Superior temporal gyrus (tissue), 1 donor: Measurements from ENCODE around the gene ACTR3C.
A peak's percentile ranks its signal among the peaks of the same experiment; 100 is the strongest.
"Not testable (repeated sequence)": the region's sequence is repeated elsewhere in the genome, so short reads cannot be mapped to it uniquely, and the experiment has no call there.

Source experiments
- DNase-seq: peaks from one replicate; pipeline ENCODE4 v3.0.0-alpha.2; 2016; ENCODE audit errors: extremely low spot score

Gene ACTR3C

DNA sequence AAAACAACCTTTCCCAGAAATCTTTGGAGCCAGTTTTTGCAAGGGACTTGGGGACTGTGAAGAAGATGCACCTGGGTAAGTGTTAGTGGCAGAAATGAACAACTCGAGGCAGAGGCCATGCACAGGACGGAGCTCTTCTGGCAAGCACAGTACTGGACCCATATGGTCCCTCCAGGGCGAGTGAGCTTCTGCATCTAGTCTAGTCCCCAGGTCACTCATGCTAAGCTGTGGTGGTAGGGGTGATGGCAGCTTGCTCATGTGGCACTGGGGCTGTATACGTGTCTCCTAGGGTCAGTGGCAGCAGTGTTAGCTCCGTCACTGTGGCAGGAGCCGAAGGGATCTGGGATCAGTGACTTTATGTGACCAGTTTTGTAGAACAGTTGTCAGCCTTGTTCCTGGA is 9.5 kb downstream of the ACTR3C start:
- no peak for DNase-seq

DNA sequence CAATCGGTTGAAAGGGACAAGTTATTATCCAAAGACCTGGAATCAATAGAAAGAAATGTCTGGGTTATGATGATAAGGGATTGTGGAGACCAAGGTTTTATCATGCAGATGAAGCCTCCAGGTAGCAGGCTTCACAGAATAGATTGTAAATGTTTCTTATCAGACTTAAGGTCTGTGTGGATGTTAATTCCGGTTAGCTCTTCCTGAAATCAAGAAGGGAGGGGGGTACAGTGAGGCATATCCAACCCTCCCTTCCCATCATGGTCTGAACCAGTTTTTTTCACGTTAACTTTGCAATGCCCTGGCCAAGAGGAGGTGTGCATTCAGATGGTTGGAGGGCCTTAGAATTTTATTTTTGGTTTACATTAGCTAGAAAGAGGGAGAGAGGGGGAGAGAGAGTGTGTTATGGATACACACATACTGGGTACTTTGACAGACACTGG is 10.0 kb downstream of the ACTR3C start:
- DNase-seq, result no peak

DNA sequence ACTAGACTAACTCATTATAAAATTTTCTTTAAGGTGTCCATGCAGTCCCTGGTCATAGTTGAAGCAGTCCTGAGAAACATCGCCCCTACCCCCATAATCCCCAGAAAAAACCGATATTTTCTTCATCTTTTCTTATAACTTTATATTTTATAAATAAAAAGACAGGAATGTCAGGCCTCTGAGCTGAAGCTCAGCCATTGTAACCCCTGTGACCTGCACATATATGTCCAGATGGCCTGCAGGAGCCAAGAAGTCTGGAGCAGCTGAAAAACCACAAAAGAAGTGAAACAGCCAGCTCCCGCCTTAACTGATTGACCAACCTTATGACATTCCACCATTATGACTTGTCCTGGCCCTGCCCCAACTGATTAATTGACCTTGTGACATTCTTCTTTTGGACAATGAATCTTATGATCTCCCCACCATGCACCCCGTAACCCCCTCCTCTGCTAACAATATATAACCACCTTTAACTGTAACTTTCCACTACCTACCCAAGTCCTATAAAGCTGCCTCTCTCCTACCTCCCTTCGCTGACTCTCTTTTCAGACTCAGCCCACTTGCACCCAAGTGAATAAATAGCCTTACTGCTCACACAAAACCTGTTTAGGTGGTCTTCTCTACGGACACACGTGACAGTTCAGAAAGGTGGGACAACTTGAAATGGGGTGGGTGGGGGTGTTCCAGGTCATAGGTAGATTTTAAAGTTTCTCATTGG is 10.5 kb downstream of the ACTR3C start:
- DNase-seq, result not testable (repeated sequence)

DNA sequence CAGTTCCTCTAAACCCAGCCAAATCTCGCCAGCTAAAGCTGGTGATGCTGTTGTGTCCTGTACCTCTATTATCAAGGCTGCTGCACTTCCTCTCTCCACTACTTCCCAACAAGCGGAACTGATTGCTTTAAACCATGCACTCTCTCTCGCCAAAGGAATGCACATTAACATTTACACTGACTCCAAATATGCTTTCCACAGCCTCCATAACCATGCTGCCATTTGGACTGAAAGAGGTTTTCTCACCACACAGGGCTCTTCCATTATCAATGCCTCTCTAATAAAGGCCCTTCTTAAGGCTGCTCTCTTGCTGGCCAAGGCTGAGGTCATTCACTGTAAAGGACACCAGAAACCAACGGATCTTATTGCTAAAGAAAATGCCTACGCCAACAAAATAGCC is 11.6 kb downstream of the ACTR3C start:
- no peak for DNase-seq

DNA sequence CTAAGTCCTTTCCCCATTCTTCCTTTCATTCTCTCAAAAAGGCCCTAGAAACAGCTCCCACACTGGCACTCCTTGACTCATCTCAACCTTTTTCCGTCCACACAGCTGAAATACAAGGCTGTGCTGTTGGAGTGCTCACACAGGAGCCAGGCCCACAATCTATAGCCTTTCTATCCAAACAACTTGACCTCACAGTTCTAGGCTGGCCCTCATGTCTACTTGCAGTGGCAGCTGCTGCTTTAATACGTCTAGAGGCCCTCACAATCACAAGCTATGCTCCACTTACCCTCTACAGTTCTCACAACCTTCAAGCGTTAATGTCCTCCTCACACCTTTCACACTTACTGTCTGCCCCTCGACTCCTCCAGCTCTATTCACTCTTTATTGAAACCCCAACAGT is 12.2 kb downstream of the ACTR3C start:
- DNase-seq, result no peak

DNA sequence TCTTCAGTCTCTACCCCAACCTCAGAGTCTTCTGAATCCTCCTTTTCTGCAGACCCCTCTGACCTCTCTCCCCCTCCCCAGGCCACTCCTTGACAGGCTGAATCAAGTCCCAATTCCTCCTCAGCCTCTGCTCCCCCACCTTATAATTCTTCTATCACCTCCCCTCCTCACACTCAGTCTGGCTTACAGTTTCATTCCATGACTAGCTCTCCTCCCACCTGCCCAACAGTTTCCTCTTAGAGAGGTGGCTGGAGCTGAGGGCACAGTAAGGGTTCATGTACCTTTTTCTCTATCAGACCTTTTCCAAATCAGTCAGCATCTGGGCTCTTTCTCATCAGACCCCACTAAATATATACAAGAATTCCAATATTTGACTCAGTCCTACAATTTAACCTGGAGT is 14.8 kb downstream of the ACTR3C start:
- DNase-seq, result no peak

DNA sequence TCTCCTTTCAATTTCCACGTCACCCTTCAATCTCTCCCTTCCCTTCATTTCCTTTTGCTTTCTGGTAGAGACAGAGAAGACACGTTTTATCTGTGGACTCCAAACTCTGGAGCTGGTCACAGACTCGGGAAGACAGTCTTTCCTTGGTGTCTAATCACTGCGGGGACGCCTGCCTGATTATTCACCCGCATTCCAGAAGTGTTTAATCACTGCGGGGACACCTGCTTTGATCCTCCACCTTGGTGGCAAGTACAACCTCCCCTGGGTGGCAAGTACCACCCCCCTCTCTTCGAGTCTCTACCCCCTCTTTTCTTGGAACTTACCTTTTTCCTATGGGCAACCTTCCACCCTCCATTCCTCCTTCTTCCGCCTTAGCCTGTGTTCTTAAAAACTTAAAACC is 15.4 kb downstream of the ACTR3C start:
- DNase-seq, result no peak

DNA sequence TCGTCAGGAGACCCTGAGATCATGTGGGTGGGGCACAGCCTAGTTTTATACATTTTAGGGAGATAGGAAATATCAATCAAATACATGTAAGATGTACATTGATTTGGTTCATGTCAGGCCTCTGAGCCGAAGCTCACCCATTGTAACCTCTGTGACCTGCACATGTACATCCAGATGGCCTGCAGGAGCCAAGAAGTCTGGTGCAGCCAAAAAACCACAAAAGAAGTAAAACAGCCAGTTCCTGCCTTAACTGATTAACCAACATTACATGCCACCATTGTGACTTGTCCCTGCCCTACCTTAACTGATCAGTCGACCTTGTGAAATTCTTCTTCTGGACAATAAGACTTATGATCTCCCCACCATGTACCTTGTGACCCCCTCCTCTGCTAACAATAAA is 16.2 kb downstream of the ACTR3C start:
- DNase-seq, result no peak

DNA sequence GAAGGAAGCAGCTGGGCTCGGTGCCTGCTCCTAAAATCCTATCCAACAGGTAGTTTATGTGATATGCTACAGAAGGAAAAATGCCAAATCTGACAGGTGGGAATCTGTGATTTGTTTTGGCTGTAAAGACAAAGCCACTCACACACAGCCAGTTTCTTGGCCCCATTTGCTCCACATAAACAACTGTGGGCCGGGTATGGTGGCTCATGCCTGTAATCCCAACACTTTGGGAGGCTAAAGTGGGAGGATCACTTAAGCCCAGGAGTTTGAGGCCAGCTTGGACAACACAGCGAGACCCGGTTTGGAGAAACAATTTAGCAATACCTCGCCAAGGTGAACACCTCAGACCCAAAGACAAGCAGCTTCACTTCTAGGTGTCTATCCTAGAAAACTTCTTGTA is 17.0 kb downstream of the ACTR3C start:
- not testable (repeated sequence) for DNase-seq

DNA sequence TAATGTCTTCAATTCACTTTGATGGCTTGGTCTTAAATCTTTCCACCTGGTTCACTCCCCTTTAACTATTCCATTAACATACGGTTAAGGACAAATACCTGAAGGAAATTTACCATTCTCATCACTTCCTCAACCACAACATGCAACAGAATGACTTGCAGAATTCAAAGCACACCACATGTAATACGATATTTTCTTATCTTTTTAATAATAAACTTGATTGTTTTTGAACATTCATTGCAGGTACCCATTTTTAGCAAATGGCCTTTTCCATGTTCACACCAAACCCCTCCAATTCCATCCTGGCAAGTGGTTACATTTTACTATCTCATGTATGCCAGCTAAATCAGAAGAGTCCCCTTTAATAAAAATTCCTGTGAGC is 17.5 kb downstream of the ACTR3C start:
- not testable (repeated sequence) for DNase-seq

DNA sequence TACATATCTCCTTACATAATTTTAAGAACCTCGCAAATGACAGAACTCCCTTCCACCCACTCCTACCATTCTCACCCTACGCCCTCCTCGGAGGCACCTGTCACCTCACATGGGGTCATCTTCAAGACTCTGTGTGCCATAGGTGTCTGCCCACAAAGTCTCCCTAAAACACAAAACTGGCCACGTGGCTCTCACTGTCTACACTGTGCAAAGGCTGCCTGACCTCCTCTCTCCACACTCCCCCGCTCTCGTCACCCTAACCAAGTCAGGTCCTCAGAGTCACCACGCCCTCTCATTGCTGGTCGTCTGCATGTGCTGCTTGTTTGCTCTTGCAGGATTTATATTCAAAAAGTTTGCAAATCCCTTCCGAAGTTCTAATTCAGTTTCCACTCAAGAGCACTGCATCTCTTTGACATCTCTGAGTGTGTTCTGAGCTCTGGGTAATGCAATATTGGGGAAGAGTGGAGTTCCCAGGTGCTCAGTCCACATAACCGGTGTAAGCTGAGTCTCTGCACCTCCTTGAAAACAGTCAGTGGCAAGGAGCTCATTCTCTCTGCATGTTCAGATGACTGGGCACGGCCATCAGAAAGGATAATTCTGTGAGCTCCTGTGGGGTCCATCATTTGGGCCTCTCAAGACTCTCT is 18.0 kb downstream of the ACTR3C start:
- not testable (repeated sequence) for DNase-seq

DNA sequence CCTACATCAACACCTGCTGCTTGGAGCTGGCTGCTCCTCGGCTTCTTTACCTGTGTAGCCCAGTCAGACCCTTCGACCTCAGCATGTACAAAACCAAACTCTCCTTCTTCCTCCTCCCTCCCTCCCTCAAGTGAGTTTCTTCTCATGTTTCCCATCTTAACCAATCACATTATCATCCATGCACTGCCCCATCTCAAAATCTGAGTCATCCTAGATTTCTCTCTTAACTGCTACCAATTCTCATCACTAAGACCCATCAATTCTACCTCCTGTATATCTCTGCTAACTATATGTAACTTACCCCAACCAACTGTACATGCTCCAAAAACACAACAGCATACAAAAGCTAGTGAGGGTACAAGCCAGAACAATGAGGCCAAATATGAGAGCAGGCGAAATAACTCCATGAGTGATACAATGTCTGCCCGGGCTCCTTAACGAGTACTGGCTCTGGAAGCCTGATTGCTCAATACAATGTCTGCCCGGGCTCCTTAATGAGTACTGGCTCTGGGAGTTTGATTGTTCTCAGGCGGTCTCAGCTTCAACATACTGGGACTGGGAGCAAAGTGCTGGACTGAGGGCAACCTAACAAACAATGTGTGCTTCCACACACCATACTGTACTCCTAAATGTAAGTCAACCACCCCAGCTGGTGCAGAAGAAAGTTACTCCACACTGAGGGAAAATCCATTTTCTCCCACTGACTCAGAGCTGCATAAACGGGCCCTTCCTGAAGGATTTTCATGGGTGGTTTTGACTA is 18.7 kb downstream of the ACTR3C start:
- not testable (repeated sequence) for DNase-seq

DNA sequence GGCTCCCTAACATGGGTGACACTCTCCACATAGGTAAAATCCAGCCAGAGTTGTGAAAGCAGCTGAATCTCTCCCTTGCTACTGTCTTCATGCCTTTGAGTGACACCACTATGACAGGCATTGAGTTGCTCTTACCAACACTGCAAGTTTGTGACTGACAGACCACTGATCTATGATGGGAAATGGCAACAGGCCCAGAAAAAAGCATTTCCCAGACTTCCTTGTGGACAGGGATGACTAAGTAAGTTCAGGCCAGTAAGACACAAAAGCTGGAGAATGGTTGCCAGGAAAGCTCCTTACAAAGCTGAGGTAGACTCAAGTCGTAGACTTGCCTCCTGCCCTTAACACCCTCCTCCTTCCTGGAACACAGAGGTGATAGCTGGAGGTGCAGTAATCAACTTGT is 20.4 kb downstream of the ACTR3C start:
- not testable (repeated sequence) for DNase-seq

DNA sequence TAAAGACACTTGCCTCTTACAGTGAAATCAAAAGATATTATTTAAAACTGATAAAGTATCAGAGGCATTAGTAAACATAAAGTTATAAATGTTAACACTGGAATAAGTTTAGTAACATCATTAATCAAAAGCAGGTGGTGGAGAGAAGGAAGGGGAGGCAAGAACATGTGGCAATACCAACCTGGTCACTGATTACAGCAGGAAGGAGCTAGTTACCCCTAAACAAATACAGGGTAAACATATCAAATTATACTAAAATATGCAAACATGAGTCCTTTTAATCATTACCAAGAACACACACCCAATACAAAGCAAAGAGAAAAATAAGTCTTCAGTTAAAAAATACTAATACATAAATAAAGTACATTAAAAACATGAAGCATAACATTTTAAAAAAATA is 25.4 kb downstream of the ACTR3C start:
- not testable (repeated sequence) for DNase-seq

DNA sequence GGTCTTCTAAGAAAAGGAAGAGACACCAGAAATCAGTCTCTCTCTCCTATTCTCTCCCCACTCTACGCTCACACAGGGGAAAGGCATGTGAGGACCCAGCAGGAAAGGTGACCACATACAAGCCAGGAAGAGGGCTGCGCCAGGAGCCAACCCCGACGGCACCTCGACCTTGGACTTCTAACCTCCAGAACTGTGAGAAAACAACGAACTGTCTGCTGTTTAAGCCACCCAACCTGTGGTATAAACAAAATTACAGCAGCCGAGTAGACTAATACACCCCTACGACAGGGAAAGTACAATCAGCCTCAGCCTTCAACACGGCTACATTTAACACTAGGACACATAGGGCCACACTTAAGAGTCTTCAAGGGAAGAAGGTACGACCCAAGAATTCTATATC is 26.5 kb downstream of the ACTR3C start:
- not testable (repeated sequence) for DNase-seq

DNA sequence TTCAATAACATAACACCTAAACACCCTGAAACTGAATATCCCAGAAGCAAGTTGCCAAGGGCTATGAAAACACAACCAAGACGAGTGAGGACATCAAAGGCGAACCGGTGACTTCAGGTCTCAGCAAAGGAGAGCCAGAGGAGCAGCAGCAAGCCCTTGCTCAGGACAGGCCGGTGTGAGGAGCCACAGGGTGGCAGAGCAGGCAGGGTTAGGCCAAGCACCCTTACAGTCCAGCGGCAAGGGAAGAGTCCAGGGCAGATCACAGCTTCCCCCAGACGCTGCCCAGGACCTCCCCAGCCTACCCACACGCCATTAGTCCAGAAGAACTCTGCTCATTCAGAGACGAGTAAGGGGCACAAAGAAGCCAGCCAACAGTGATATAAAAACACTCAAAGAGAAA is 27.7 kb downstream of the ACTR3C start:
- not testable (repeated sequence) for DNase-seq

DNA sequence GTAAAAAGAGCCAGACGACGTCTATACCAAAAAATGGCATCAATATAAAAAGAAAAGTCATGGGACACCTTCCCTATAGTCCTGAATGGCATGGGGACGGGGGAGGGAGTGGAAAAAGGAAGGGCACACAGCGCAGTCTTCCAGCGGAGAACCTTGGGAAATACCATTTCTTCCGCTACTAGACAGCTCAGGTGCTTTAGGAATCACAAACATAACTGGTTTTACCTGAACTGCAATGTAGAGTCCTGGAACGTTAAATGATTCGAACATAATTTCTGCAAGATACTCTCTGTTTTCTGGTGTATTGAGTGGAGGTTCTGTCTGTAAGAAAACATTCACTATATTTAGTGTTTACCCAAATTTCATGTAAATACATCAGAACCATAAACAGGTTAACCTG is 28.3 kb downstream of the ACTR3C start:
- not testable (repeated sequence) for DNase-seq

DNA sequence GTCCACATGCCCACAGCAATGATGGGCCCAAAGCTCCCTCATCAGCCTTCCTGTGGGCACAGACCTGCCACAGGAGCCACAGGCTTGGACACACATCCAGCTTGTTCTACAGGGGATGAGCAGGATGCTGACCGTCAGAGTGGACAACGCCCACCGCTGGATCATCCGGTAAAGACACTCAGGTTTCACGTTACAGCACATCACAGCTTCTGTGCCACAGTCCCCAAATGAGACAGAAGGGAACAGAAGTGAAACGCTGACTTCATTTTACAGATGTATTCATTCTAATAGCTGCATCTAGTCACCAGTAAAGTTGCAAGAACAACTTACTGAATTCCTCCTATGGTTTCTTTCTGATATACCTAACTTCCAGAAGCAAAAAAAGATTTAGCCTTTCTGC is 33.0 kb downstream of the ACTR3C start:
- DNase-seq, result not testable (repeated sequence)

DNA sequence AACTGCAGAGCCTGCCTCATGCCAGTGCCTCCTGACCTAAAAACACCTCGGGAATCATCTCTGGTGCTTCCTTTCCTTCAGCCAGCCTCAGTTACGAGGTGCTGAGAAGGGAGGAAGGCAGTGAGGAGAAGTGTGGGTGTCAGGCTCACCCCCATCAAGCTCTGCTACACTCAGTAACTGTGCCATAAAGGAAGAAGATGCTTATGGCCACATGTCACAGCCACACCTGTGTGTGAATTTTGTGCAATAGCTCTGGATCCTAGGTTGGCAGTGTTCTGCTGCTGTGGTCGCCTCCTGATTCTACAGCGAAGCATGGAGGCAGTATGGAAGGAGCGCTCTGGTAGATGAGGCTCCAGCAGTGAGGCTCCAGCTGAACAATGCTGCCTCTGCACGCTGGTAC is 34.5 kb downstream of the ACTR3C start:
- not testable (repeated sequence) for DNase-seq

DNA sequence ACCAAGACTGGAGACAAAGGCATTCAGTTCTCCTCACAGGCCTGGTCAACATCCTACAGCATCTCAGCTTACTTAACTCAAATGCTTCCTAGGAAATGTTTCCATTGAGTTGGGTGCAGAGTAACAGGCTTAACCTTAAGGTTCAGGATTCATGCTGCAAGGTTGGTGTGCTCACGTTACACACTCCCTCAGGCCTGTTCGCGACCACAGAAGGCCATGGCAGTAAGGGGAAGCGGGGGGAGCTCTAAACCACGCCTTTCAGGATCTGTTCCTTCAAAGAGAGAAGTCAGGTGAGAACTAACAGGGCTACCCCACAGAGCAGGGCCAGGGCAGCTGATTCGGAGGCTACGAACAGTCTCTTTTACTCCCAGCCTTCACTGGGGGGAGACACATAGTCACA is 35.5 kb downstream of the ACTR3C start:
- DNase-seq, result not testable (repeated sequence)

DNA sequence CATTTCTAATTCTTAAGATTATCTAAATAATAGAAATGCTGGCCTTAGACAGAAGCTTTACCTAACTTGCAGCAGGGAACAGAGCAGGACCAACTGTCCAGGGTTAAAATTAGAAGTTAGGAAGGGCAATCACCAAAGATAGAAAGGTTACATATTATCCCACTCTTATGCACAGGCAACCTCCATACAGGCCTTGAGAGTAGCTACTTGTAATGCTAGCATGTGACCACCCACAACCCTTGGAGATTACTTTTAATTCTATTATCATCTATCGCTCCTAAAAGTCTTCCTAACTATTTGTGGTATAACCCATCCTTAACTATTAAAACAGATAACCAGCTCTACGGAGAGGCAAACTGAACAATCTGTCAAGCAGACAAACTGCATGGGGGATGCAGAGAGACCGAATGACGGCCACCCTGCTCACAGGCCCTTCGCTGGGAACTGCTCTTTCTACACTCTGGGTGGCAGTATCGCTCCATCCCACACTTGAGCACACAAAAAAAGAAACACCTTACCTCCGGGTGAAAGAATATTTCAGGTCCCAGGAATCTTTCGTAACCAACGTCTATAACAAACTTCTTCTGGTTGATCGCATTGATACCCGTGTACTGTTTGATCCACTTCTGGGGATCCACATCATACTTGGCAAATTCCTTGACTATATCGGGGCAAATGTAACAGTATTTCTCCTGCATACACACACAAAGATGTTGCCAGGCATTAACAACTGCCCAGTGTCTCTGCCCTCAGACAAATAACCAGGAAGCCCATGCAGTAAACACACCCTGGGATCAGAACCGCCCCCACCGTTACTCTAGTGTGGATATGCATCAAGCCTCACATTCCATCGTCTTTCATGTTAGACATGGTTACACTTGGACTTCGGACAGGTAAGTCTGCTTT is 37.2 kb downstream of the ACTR3C start:
- peak; percentile 34 for DNase-seq

DNA sequence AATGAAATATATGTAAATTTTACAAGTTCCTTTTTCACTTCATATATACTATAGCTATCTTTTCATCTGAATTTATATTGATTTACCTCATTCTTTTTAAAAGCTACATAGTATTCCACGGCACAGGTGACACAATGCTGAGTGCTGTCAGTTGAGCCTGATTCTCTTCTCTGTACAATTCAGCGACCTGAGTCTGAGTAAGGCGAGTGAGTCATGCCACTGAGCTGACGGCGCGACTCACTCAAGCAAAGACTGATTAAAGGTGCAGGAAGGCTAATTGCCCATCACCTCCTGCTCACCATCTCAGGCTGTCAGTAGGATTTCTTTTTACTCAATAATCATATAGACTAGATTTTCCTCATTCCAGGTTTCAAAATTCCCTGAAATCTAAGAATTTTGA is 39.7 kb downstream of the ACTR3C start:
- not testable (repeated sequence) for DNase-seq
